Stimulated activated CD4-positive, alpha-beta T cell treated with anti-CD3 and anti-CD28 coated beads, Interleukin-4, amount 100 ng/mL, for 4 hours (primary cell): ENCODE results near the gene MTREX.

Experiments
- DNase-seq, 2 experiments: peaks; one replicate each; pipeline ENCODE4 v3.0.0-alpha.2; 2020

The MTREX gene

GRCh38 chr5:55437452-55437851 is 129.7 kb downstream of the MTREX start:
- no peak for DNase-seq

- DNase-seq = no peak
Measured at GRCh38 chr5:55437859-55438206, 130.0 kb downstream of the MTREX start.

GRCh38 chr5:55438998-55439397 is 131.2 kb downstream of the MTREX start:
- no peak for DNase-seq

GRCh38 chr5:55440188-55440646 is 132.4 kb downstream of the MTREX start:
- peak; percentile 10 to 49 for DNase-seq

- no peak for DNase-seq
Measured at GRCh38 chr5:55441107-55441771, 133.4 kb downstream of the MTREX start.

GRCh38 chr5:55441954-55442353 is 134.2 kb downstream of the MTREX start:
- no peak for DNase-seq

GRCh38 chr5:55445791-55446190 is 138.0 kb downstream of the MTREX start:
- no peak for DNase-seq

GRCh38 chr5:55446640-55447351 is 139.0 kb downstream of the MTREX start:
- DNase-seq = no peak

GRCh38 chr5:55450050-55450765 is 142.4 kb downstream of the MTREX start:
- DNase-seq = no peak

GRCh38 chr5:55451976-55452375 is 144.2 kb downstream of the MTREX start:
- no peak for DNase-seq

GRCh38 chr5:55453211-55453610 is 145.4 kb downstream of the MTREX start:
- no peak for DNase-seq

- no peak for DNase-seq
Measured at GRCh38 chr5:55454282-55454681, 146.5 kb downstream of the MTREX start.

- DNase-seq = no peak
Measured at GRCh38 chr5:55456216-55456895, 148.6 kb downstream of the MTREX start.

- DNase-seq = no peak
Measured at GRCh38 chr5:55459572-55459971, 151.8 kb downstream of the MTREX start.

GRCh38 chr5:55463613-55464012 is 155.8 kb downstream of the MTREX start:
- DNase-seq = no peak

GRCh38 chr5:55467862-55468551 is 160.2 kb downstream of the MTREX start:
- no peak for DNase-seq

- DNase-seq = no peak
Measured at GRCh38 chr5:55469839-55470238, 162.1 kb downstream of the MTREX start.

- no peak for DNase-seq
Measured at GRCh38 chr5:55470282-55470681, 162.5 kb downstream of the MTREX start.

- DNase-seq = no peak
Measured at GRCh38 chr5:55471468-55471867, 163.7 kb downstream of the MTREX start.

GRCh38 chr5:55472642-55473041 is 164.9 kb downstream of the MTREX start:
- DNase-seq = no peak
